RWPE2 (cell line): ENCODE results near the gene BTD.

Experiments
- ATAC-seq: fragments of 200-7000 bp; cut with Tn5 transposase; 3 replicates; pipeline ENCODE4 v1.9.1; 2021; ENCODE audit warnings: low read depth
- DNase-seq: peaks from one replicate; pipeline ENCODE4 v3.0.0-alpha.2; 2020; ENCODE audit warnings: low spot score
- H3K27ac ChIP-seq: fragments of 450-650 bp; 2 replicates; pipeline ENCODE4 v1.5.1; 2017; ENCODE audit warnings: mild to moderate bottlenecking; ENCODE audit not compliant: poor library complexity, severe bottlenecking
- H3K27me3 ChIP-seq: fragments of 250-450 bp; sonication (Bioruptor Pico); 2 replicates; pipeline ENCODE4 v1.5.1; 2021; ENCODE audit warnings: mild to moderate bottlenecking, moderate library complexity; ENCODE audit not compliant: insufficient read depth, poor library complexity, severe bottlenecking
- H3K36me3 ChIP-seq: fragments of 250-450 bp; sonication (Bioruptor Pico); 2 replicates; pipeline ENCODE4 v1.5.1; 2020; ENCODE audit warnings: low read depth, mild to moderate bottlenecking, moderate library complexity
- H3K4me1 ChIP-seq: fragments of 250-450 bp; sonication (Bioruptor Pico); 2 replicates; pipeline ENCODE4 v1.5.1; 2021; ENCODE audit warnings: mild to moderate bottlenecking, moderate library complexity; ENCODE audit not compliant: insufficient read depth, poor library complexity, severe bottlenecking
- H3K4me3 ChIP-seq: fragments of 250-450 bp; sonication (Bioruptor Pico); 2 replicates; pipeline ENCODE4 v1.5.1; 2021; ENCODE audit warnings: mild to moderate bottlenecking, moderate library complexity; ENCODE audit not compliant: severe bottlenecking
- H3K9me3 ChIP-seq: fragments of 250-450 bp; sonication (Bioruptor Pico); 2 replicates; pipeline ENCODE4 v1.5.1; 2021; ENCODE audit warnings: mild to moderate bottlenecking, moderate library complexity; ENCODE audit not compliant: severe bottlenecking
- CTCF ChIP-seq: fragments of 450-650 bp; IDR thresholded peaks from one replicate; pipeline ENCODE4 v1.5.1; 2017; ENCODE audit warnings: mild to moderate bottlenecking, moderate library complexity; ENCODE audit not compliant: poor library complexity, severe bottlenecking

The BTD gene

GRCh38 chr3:15623535-15624440 is 22.2 kb downstream of the BTD start:
- peaks cover 17% of the 10 kb centered on the region for H3K9me3 ChIP-seq
- no peaks in the 10 kb centered on the region for H3K36me3 ChIP-seq
- no peaks in the 10 kb centered on the region for H3K4me1 ChIP-seq
- ATAC-seq (no peak), DNase-seq (no peak)
- no peaks in the 10 kb centered on the region for H3K27me3 ChIP-seq
- H3K27ac ChIP-seq, result no peak overlapping the region
- no peak overlapping the region for H3K4me3 ChIP-seq
- no peak for TF ChIP-seq CTCF

- H3K9me3 ChIP-seq, result no peaks in the 10 kb centered on the region
- no peak overlapping the region for H3K4me3 ChIP-seq
- DNase-seq (no peak), ATAC-seq (peak; percentile 34; the same call in 1 of the 3 replicates)
- H3K36me3 ChIP-seq, result no peaks in the 10 kb centered on the region
- no peaks in the 10 kb centered on the region for H3K27me3 ChIP-seq
- TF ChIP-seq CTCF, result no peak
- no peak overlapping the region for H3K27ac ChIP-seq
- peaks cover 27% of the 10 kb centered on the region for H3K4me1 ChIP-seq
These were observed 27.4 kb downstream of the BTD start for GRCh38 chr3:15628967-15629366.

GRCh38 chr3:15629860-15630597 is 28.5 kb downstream of the BTD start:
- Histone ChIP-seq H3K4me1 (peaks cover 37% of the 10 kb centered on the region), H3K9me3 (no peaks in the 10 kb centered on the region), H3K27ac (peak overlapping the region; percentile 95), H3K36me3 (no peaks in the 10 kb centered on the region), H3K4me3 (no peak overlapping the region), H3K27me3 (no peaks in the 10 kb centered on the region)
- ATAC-seq (peak; percentile 85), DNase-seq (no peak)
- peak; percentile 94 for TF ChIP-seq CTCF

GRCh38 chr3:15630646-15631350 is 29.3 kb downstream of the BTD start:
- Histone ChIP-seq H3K9me3 (no peaks in the 10 kb centered on the region), H3K27ac (peak overlapping the region; percentile 95), H3K4me3 (no peak overlapping the region), H3K36me3 (no peaks in the 10 kb centered on the region), H3K27me3 (no peaks in the 10 kb centered on the region), H3K4me1 (peaks cover 44% of the 10 kb centered on the region)
- ATAC-seq (peak; percentile 67), DNase-seq (no peak)
- no peak for TF ChIP-seq CTCF
